Measurements from ENCODE around the gene SNCB. TPM values are rescaled to one million over a fixed set of nuclear protein-coding genes. Genes with fewer than 3 reads are reported as not detected.

The SNCB gene
- total and polyA plus RNA-seq, 2 of the 8 experiments (the other 6 are each of a cell fraction or from before 2014, with no cell fraction given), result 4.2 to 5.9 TPM

- no peak for FAIRE-seq
- H4K20me1 ChIP-seq (replicated peaks in 1 of 2; ENCODE audit: control insufficient read depth in 1 of 2, insufficient read depth in 2 of 2, low read length in 2 of 2), result peaks cover 3% of the 10 kb centered on the region in 2 experiments
- H3K4me3 ChIP-seq (ENCODE audit: extremely low read depth in 1 of 4, insufficient read depth in 2 of 4, low read depth in 3 of 4, low read length in 4 of 4), result no peak overlapping the region
- H2BK120ac ChIP-seq (replicated peaks; ENCODE audit: low read depth, low read length), result no peak overlapping the region
- H3K9ac ChIP-seq (replicated peaks in 1 of 4; ENCODE audit: extremely low read depth in 1 of 4, low read depth in 3 of 4, low read length in 3 of 4), result no peak overlapping the region
- no peaks in the 10 kb centered on the region; a peak in 1 of 7 replicates for H3K27me3 ChIP-seq (replicated peaks in 1 of 4; ENCODE audit: control insufficient read depth in 3 of 4, extremely low read depth in 1 of 4, insufficient read depth in 3 of 4, low read length in 3 of 4)
- peak overlapping the region; percentile 28; the same call in 1 of the 2 replicates for H4K8ac ChIP-seq (ENCODE audit: extremely low read depth, insufficient read depth, low read length)
- H3K79me2 ChIP-seq (ENCODE audit: control insufficient read depth in 1 of 2, insufficient read depth in 2 of 2, low read length in 2 of 2), result peaks cover 0 to 10% of the 10 kb centered on the region in 2 experiments; a peak in 1 of 4 replicates
- no peak overlapping the region for H3K18ac ChIP-seq (ENCODE audit: extremely low read depth, low read length)
- DNase-seq (ENCODE audit: low read depth in 1 of 2, low spot score in 2 of 2), result no peak
- no peak overlapping the region for H2AFZ ChIP-seq (ENCODE audit: low read length)
- H3K23ac ChIP-seq (ENCODE audit: insufficient read length), result no peak overlapping the region
- CTCF ChIA-PET (ENCODE audit: partially characterized antibody), result interaction anchor here (1.2 to 4.4 kb wide), 3 partner anchors 9 to 71 kb away, joined by 3 to 14 read pairs (median 4); no protein-coding TSS in a partner anchor
- TF ChIP-seq TAF1 (IDR thresholded peaks at IDR 0.05; ENCODE audit: low read depth, low read length) (no peak), CREB1 (IDR thresholded peaks at IDR 0.05) (no peak), PHF8 (conservative IDR thresholded peaks at IDR 0.05; ENCODE audit: low read depth, low read length) (no peak), NRF1 (IDR thresholded peaks at IDR 0.05; ENCODE audit: low read depth, low read length) (no peak)
- no peak overlapping the region for H2BK12ac ChIP-seq (ENCODE audit: low read depth, low read length)
- H3K4ac ChIP-seq (replicated peaks; ENCODE audit: insufficient read length, low read depth, low read length), result no peak overlapping the region
- WGBS, 2 experiments (ENCODE audit: extremely low coverage in 1 of 2, insufficient coverage in 1 of 2, insufficient read length in 1 of 2, insufficient replicate concordance in 2 of 2, low coverage in 1 of 2, low lambda C conversion rate in 2 of 2, missing lambda C conversion rate in 1 of 2), result 78% methylated on average over 8 of the region's 9 CpGs; no CpG with 5 or more reads in 1 of the 2 experiments
- no peak overlapping the region for H4K5ac ChIP-seq (ENCODE audit: insufficient read length, low read depth, low read length)
- POLR2A ChIA-PET (ENCODE audit: partially characterized antibody), result interaction anchor here (1.3 kb wide), 1 partner anchor 9 kb away, joined by 3 read pairs; no protein-coding TSS in a partner anchor
- no peak overlapping the region for H2BK15ac ChIP-seq (ENCODE audit: low read length)
- no peak overlapping the region for H2BK5ac ChIP-seq (ENCODE audit: low read depth, low read length)
- peaks cover 0 to 36% (median 23%) of the 10 kb centered on the region in 4 experiments; a peak in 6 of 7 replicates for H3K4me1 ChIP-seq (replicated peaks in 1 of 4; ENCODE audit: control insufficient read depth in 3 of 4, insufficient read depth in 4 of 4, low read length in 3 of 4)
- no peak overlapping the region for H3K14ac ChIP-seq (ENCODE audit: insufficient read length)
- peaks cover 10% of the 10 kb centered on the region; the same call in 1 of the 2 replicates for H3K79me1 ChIP-seq (ENCODE audit: low read depth, low read length)
- H3K4me2 ChIP-seq (ENCODE audit: insufficient read depth in 1 of 2, low read depth in 2 of 2, low read length in 2 of 2), result 0 out of 4 replicates have a peak overlapping the region, but pooled peaks of 1 of the 2 experiments have one; percentile 2
- no peak overlapping the region for H3K27ac ChIP-seq (ENCODE audit: low read depth, low read length)
- H3K36me3 ChIP-seq (ENCODE audit: control insufficient read depth in 2 of 4, insufficient read depth in 4 of 4, low read length in 3 of 4), result no peaks in the 10 kb centered on the region
- H2BK20ac ChIP-seq (ENCODE audit: low read length), result no peak overlapping the region
- peaks cover 7% of the 10 kb centered on the region; the same call in 1 of the 2 replicates for H3K23me2 ChIP-seq (ENCODE audit: low read depth, low read length)
- no peak overlapping the region for H2AK5ac ChIP-seq (ENCODE audit: low read depth, low read length)
- no peak overlapping the region for H4K91ac ChIP-seq (replicated peaks; ENCODE audit: insufficient read length, low read length)
- H3K56ac ChIP-seq (replicated peaks; ENCODE audit: insufficient read length, low read depth, low read length), result no peak overlapping the region
- no peaks in the 10 kb centered on the region for H3K9me3 ChIP-seq (ENCODE audit: insufficient read depth in 2 of 2, low read depth in 1 of 2, low read length in 1 of 2)
Observed at GRCh38 chr5:176644294-176644693, 14.0 kb upstream of the SNCB start.
